Mesenchymal stem cell (in vitro differentiated cells and primary cell): ENCODE measurements around the gene UGP2.
A peak's percentile ranks its signal among the peaks of the same experiment; 100 is the strongest.

Experiments used
- DNase-seq: peaks from one replicate; pipeline ENCODE4 v3.0.0-alpha.2; 2013
- H2AFZ ChIP-seq: one replicate; pipeline ENCODE4 v1.6.1; 2013; ENCODE audit warnings: low read depth, mild to moderate bottlenecking, control low read depth, inconsistent platforms, low read length, moderate library complexity
- H2AK5ac ChIP-seq: 2 replicates; pipeline ENCODE4 v1.6.1; 2013; ENCODE audit warnings: low read length, moderate library complexity, mild to moderate bottlenecking, inconsistent platforms; ENCODE audit not compliant: severe bottlenecking
- H2BK120ac ChIP-seq: one replicate; pipeline ENCODE4 v1.6.1; 2013; ENCODE audit warnings: low read depth, mild to moderate bottlenecking, inconsistent platforms, low read length, moderate library complexity
- H2BK12ac ChIP-seq, 2 experiments: one replicate each; pipeline ENCODE4 v1.6.1; 2013; ENCODE audit warnings: inconsistent platforms in 2 of 2, low read length in 2 of 2, mild to moderate bottlenecking in 2 of 2, moderate library complexity in 2 of 2, control low read depth in 1 of 2
- H2BK15ac ChIP-seq: one replicate; pipeline ENCODE4 v1.6.1; 2013; ENCODE audit warnings: mild to moderate bottlenecking, low read depth, inconsistent platforms; ENCODE audit not compliant: poor library complexity, severe bottlenecking
- H2BK5ac ChIP-seq: 2 replicates; pipeline ENCODE4 v1.6.1; 2013; ENCODE audit warnings: low read depth, mild to moderate bottlenecking, low read length, control low read depth, inconsistent platforms; ENCODE audit not compliant: poor library complexity, severe bottlenecking
- H3K14ac ChIP-seq, 2 experiments: one replicate each; pipeline ENCODE4 v1.6.1; 2013; ENCODE audit warnings: inconsistent platforms in 2 of 2, low read length in 2 of 2, control low read depth in 1 of 2, mild to moderate bottlenecking in 1 of 2, moderate library complexity in 1 of 2
- H3K18ac ChIP-seq, 2 experiments: one replicate each; pipeline ENCODE4 v1.6.1; 2013; ENCODE audit warnings: inconsistent platforms in 2 of 2, low read length in 2 of 2, control low read depth in 1 of 2, low read depth in 1 of 2, mild to moderate bottlenecking in 1 of 2
- H3K23ac ChIP-seq, 2 experiments: one replicate each; pipeline ENCODE4 v1.6.1; 2013; ENCODE audit warnings: inconsistent platforms in 2 of 2, low read length in 2 of 2, mild to moderate bottlenecking in 2 of 2, moderate library complexity in 2 of 2, control low read depth in 1 of 2
- H3K27ac ChIP-seq: 2 replicates; pipeline ENCODE4 v1.5.1; 2013; ENCODE audit warnings: mild to moderate bottlenecking, moderate library complexity, low read length, control low read depth, inconsistent platforms; ENCODE audit not compliant: poor library complexity, severe bottlenecking
- H3K27me3 ChIP-seq, 2 experiments: 2 replicates each; pipeline versions ENCODE4 v1.6.1 to v1.7.0; 2013; ENCODE audit warnings: low read length in 2 of 2, mild to moderate bottlenecking in 2 of 2, moderate library complexity in 2 of 2, control low read depth in 1 of 2, inconsistent platforms in 1 of 2; ENCODE audit not compliant: control insufficient read depth in 1 of 2, insufficient read depth in 1 of 2
- H3K36me3 ChIP-seq, 2 experiments: 2 replicates each; pipeline versions ENCODE4 v1.6.1 to v1.7.0; 2013; ENCODE audit warnings: low read length in 2 of 2, control low read depth in 1 of 2, inconsistent platforms in 1 of 2, low read depth in 1 of 2, mild to moderate bottlenecking in 1 of 2; ENCODE audit not compliant: insufficient read depth in 2 of 2, control insufficient read depth in 1 of 2
- H3K4ac ChIP-seq, 2 experiments: one replicate each; pipeline ENCODE4 v1.6.1; 2013; ENCODE audit warnings: inconsistent platforms in 2 of 2, low read length in 2 of 2, mild to moderate bottlenecking in 2 of 2, moderate library complexity in 2 of 2, control low read depth in 1 of 2, low read depth in 1 of 2
- H3K4me1 ChIP-seq: 2 replicates; pipeline ENCODE4 v1.6.1; 2013; ENCODE audit warnings: low read depth, low read length, control low read depth; ENCODE audit not compliant: control insufficient read depth, insufficient read depth
- H3K4me2 ChIP-seq: 2 replicates; pipeline ENCODE4 v1.6.1; 2013; ENCODE audit warnings: low read length, mild to moderate bottlenecking, inconsistent platforms; ENCODE audit not compliant: poor library complexity, severe bottlenecking
- H3K4me3 ChIP-seq, 2 experiments: 2 replicates each; pipeline versions ENCODE4 v1.5.1 to v1.7.0; 2013; ENCODE audit warnings: low read length in 2 of 2, mild to moderate bottlenecking in 2 of 2, control low read depth in 1 of 2, low read depth in 1 of 2; ENCODE audit not compliant: insufficient read depth in 1 of 2
- H3K79me1 ChIP-seq: replicated peaks from 2 replicates; pipeline ENCODE4 v1.6.1; 2013; ENCODE audit warnings: mild to moderate bottlenecking, control low read depth, low read length, inconsistent platforms; ENCODE audit not compliant: poor library complexity, severe bottlenecking
- H3K9ac ChIP-seq: 2 replicates; pipeline ENCODE4 v1.7.0; 2013; ENCODE audit warnings: mild to moderate bottlenecking, low read length, moderate library complexity
- H3K9me3 ChIP-seq: 2 replicates; pipeline ENCODE4 v1.7.0; 2013; ENCODE audit warnings: mild to moderate bottlenecking, low read length; ENCODE audit not compliant: control insufficient read depth
- H4K8ac ChIP-seq: one replicate; pipeline ENCODE4 v1.6.1; 2013; ENCODE audit warnings: inconsistent platforms, mild to moderate bottlenecking, low read length, moderate library complexity
- H4K91ac ChIP-seq: one replicate; pipeline ENCODE4 v1.6.1; 2013; ENCODE audit warnings: mild to moderate bottlenecking, low read length, inconsistent platforms
- WGBS: methylation state at CpG from one replicate; pipeline ENCODE4 v1.1.7; 2013; ENCODE audit warnings: mixed read lengths; 5-methylcytosine and 5-hydroxymethylcytosine counted together

The UGP2 gene

DNA sequence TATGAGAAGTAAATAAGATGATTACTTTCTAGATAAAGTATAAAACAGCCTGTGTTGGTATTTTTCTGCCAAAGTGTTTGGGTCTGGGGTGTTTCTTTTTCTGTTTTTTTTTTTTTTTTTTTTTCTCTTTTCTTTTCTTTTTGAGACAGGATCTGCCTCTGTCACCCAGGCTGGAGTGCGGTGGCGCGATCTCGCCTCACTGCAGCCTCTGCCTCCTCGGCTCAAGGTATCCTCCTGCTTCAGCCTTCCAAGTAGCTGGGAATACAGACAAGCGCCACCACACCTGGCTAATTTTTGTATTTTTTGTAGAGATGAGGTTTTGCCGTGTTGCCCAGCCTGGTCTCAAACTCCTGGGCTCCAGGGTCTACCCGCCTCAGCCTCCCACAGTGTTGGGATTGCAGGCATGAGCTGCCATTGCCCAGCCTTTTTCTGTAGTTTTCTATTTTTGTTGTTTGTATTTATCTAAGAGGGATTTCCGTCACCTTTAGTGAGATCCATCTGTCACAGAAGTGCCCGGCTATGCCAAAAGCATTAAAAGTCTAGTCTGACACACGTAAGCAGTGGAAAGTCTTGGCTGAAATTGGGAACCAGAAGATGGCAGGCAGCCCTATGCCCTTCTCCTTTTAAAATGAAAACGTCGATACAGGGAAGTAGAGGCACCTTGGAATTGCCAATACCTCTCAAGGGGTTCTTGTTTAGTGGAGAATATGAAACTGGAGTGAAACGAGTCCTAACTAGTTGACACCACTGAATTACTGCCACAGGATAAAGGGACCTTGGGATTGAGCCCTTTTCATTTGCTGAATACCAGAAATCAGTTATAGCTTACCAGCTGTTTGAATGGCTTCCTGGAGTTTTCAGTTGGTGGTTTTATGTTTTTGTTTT lies 14.0 kb downstream of the UGP2 start:
- over 99% methylated on average over 14 of the region's 14 CpGs for WGBS
- Histone ChIP-seq H3K4me2 (no peak overlapping the region), H2BK5ac (no peak overlapping the region)

DNA sequence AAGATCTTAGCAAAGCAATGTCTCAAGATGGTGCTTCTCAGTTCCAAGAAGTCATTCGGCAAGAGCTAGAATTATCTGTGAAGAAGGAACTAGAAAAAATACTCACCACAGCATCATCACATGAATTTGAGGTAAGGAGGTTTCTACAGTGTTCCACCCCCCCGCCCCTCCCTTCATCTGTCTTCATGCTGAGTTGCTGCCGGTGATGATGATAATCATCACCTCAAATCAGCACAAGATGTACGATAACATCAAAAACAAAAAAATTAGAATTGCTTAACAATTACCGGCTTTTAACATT lies 14.6 kb downstream of the UGP2 start:
- H3K23ac ChIP-seq = no peak overlapping the region
- no peak overlapping the region for H3K9ac ChIP-seq
- WGBS = 96% methylated on average over 5 of the region's 5 CpGs
- no peak overlapping the region for H3K18ac ChIP-seq
- H3K27ac ChIP-seq = no peak overlapping the region
- no peak overlapping the region for H2BK120ac ChIP-seq
- no peak overlapping the region for H3K14ac ChIP-seq
- no peak for DNase-seq
- H3K79me1 ChIP-seq = peaks cover 17% of the 10 kb centered on the region
- H3K9me3 ChIP-seq = no peaks in the 10 kb centered on the region
- H3K4ac ChIP-seq = no peak overlapping the region
- no peak overlapping the region for H3K4me3 ChIP-seq
- no peak overlapping the region for H2AK5ac ChIP-seq
- H4K91ac ChIP-seq = no peak overlapping the region
- no peaks in the 10 kb centered on the region for H3K27me3 ChIP-seq
- no peak overlapping the region for H4K8ac ChIP-seq
- no peak overlapping the region for H2BK5ac ChIP-seq
- no peak overlapping the region for H2BK15ac ChIP-seq
- H2AFZ ChIP-seq = no peak overlapping the region
- H3K4me2 ChIP-seq = no peak overlapping the region
- peaks cover 12 to 51% of the 10 kb centered on the region in 2 experiments for H3K36me3 ChIP-seq
- H2BK12ac ChIP-seq = no peak overlapping the region
- peaks cover 2% of the 10 kb centered on the region for H3K4me1 ChIP-seq

More for the DNA sequence above, 14.0 kb downstream of the UGP2 start:
- Histone ChIP-seq H3K4me3 (no peak overlapping the region), H3K79me1 (peaks cover 17% of the 10 kb centered on the region), H4K8ac (no peak overlapping the region), H2BK15ac (no peak overlapping the region), H4K91ac (no peak overlapping the region), H3K23ac (no peak overlapping the region), H2BK12ac (no peak overlapping the region), H3K18ac (no peak overlapping the region), H3K27me3 (no peaks in the 10 kb centered on the region), H3K4me1 (peaks cover 2% of the 10 kb centered on the region), H3K9me3 (no peaks in the 10 kb centered on the region), H3K27ac (no peak overlapping the region), H3K14ac (no peak overlapping the region), H3K9ac (no peak overlapping the region), H2AK5ac (no peak overlapping the region), H2BK120ac (no peak overlapping the region), H3K4ac (no peak overlapping the region), H2AFZ (no peak overlapping the region), H3K36me3 (peaks cover 12 to 50% of the 10 kb centered on the region in 2 experiments)
- DNase-seq = no peak

DNA sequence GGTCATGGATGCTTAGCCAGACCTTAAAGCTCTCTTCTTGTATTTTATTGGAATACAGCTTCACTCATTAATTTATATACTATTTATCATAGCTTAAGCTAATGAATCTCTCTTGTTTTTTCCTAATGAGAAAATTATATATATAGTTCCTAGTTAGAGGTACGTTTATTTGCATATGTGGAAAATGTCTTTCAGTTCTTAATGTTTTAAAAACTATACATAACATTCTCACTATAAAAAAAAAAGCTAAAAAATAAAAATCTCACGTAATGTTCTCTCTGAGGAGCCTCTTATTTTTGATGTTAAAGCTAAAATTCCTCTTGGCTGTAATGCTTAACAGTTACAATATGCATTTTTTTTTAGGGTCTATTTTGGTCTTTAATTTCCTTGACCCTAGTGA lies 16.6 kb downstream of the UGP2 start:
- Histone ChIP-seq H3K27me3 (no peaks in the 10 kb centered on the region), H4K8ac (no peak overlapping the region), H3K4me2 (no peak overlapping the region), H2BK15ac (no peak overlapping the region), H2AFZ (no peak overlapping the region), H3K4me3 (no peak overlapping the region), H3K79me1 (peaks cover 13% of the 10 kb centered on the region), H2BK5ac (no peak overlapping the region), H3K23ac (no peak overlapping the region), H3K4me1 (peaks cover 2% of the 10 kb centered on the region), H3K27ac (no peak overlapping the region), H3K9ac (no peak overlapping the region), H2AK5ac (no peak overlapping the region), H3K14ac (no peak overlapping the region), H2BK12ac (no peak overlapping the region), H3K4ac (no peak overlapping the region), H3K36me3 (peaks cover 12 to 71% of the 10 kb centered on the region in 2 experiments), H3K18ac (no peak overlapping the region), H4K91ac (no peak overlapping the region), H2BK120ac (no peak overlapping the region), H3K9me3 (no peaks in the 10 kb centered on the region)
- WGBS = no CpG with 5 or more reads among the region's 2 CpGs
- no peak for DNase-seq

DNA sequence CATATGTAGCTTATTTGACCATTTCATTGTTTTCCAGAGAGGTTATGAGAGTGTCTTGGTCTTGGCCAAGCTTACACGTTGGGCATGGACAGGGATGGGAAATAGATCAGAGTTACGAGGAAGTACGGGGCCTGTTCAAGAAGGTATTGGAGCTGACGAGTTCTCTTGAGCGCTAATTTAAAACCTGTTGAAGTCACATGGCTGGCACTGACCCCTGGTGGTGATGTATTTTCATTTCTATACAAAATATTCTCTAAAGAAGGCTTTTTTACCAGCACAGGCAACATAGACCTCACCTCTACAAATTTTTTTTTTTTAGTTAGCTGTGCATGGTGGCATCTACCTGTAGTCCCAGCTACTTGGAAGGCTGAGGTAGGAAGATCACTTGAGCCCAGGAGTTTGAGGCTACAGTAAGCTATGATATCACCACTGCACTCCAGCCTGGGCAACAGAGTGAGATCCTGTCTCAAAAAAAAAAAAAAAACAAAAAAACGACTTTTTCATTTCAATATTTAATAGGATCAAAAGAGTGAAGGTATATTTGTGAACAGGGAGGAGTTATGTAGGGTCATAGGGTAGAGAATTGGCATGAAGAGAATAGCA lies 19.6 kb downstream of the UGP2 start:
- H4K8ac ChIP-seq = no peak overlapping the region
- no peak overlapping the region for H3K27ac ChIP-seq
- WGBS = 77% methylated on average over 2 of the region's 6 CpGs
- peaks cover 7 to 91% of the 10 kb centered on the region in 2 experiments for H3K36me3 ChIP-seq
- no peak overlapping the region for H3K4ac ChIP-seq
- H2BK5ac ChIP-seq = no peak overlapping the region
- H3K14ac ChIP-seq = no peak overlapping the region
- H3K4me1 ChIP-seq = peaks cover 1% of the 10 kb centered on the region
- no peak overlapping the region for H3K23ac ChIP-seq
- peak overlapping the region; percentile 56 for H3K9ac ChIP-seq
- no peak overlapping the region for H3K4me2 ChIP-seq
- no peak overlapping the region for H2BK15ac ChIP-seq
- DNase-seq = peak; percentile 71
- H2AFZ ChIP-seq = no peak overlapping the region
- H3K79me1 ChIP-seq = peaks cover 11% of the 10 kb centered on the region
- H2AK5ac ChIP-seq = no peak overlapping the region
- H2BK12ac ChIP-seq = no peak overlapping the region
- no peaks in the 10 kb centered on the region for H3K27me3 ChIP-seq
- H3K4me3 ChIP-seq = no peak overlapping the region
- H2BK120ac ChIP-seq = no peak overlapping the region
- no peak overlapping the region for H3K18ac ChIP-seq
- H3K9me3 ChIP-seq = no peaks in the 10 kb centered on the region
- H4K91ac ChIP-seq = no peak overlapping the region
